ENCODE results near the gene RETREG1.

The RETREG1 gene

DNA sequence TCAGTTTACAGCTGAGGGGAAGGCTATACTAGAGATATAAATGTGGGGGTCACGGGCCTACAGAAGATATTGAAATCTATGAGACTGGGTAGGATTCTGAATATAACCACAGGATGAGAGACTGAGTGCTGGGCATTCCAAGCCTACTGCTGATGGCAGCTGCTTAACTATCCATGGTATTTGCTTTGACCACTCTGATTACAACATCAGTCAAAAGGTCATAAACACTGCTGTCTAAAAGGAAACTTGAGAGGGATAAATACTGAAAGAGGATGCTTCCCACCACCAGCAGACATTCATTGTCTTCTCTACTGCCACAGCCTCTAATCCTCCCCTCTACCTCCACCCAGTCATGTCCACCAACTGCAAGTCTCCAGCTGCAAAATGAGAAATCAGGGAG is 155.0 kb downstream of the RETREG1 start:
- DNase-seq (ENCODE audit: low read depth): peak; percentile 80
- H3K4me3 ChIP-seq (ENCODE audit: control insufficient read depth, low read depth, low read length): no peak overlapping the region
- TF ChIP-seq, protein P1, sequence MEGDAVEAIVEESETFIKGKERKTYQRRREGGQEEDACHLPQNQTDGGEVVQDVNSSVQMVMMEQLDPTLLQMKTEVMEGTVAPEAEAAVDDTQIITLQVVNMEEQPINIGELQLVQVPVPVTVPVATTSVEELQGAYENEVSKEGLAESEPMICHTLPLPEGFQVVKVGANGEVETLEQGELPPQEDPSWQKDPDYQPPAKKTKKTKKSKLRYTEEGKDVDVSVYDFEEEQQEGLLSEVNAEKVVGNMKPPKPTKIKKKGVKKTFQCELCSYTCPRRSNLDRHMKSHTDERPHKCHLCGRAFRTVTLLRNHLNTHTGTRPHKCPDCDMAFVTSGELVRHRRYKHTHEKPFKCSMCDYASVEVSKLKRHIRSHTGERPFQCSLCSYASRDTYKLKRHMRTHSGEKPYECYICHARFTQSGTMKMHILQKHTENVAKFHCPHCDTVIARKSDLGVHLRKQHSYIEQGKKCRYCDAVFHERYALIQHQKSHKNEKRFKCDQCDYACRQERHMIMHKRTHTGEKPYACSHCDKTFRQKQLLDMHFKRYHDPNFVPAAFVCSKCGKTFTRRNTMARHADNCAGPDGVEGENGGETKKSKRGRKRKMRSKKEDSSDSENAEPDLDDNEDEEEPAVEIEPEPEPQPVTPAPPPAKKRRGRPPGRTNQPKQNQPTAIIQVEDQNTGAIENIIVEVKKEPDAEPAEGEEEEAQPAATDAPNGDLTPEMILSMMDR (IDR thresholded peaks at IDR 0.05; ENCODE audit: control insufficient read depth, insufficient read depth, low read depth, low read length, missing control alignments): no peak

DNA sequence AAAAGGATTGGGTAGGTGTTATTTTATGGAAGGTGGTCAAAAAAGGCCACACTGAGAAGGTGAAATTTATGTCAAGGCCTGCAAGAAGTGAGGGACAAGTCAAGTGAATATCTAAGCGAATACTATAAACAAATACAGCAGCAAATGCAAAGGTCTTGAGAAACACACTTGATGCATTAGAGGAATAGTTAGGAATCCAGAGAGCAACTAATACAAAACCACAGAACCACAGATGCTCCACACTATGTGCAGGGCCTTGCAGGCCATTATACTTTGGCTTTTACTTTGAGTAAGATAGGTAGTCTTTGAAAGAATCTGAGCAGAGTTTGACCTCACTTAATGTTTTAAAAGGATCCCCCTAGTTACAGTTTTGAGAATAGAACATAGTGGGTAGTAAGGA is 155.8 kb downstream of the RETREG1 start:
- TF ChIP-seq, protein P1 (IDR thresholded peaks at IDR 0.05; ENCODE audit: control insufficient read depth, insufficient read depth, low read depth, low read length, missing control alignments): no peak
- no peak overlapping the region for H3K4me3 ChIP-seq (ENCODE audit: control insufficient read depth, low read depth, low read length)
- DNase-seq (ENCODE audit: low read depth): no peak

- no peak overlapping the region for H3K4me3 ChIP-seq (ENCODE audit: control insufficient read depth, low read depth, low read length)
- DNase-seq (ENCODE audit: low read depth): no peak
- TF ChIP-seq, protein P1 (IDR thresholded peaks at IDR 0.05; ENCODE audit: control insufficient read depth, insufficient read depth, low read depth, low read length, missing control alignments): no peak
Observed at GRCh38 chr5:16459451-16459850, 157.3 kb downstream of the RETREG1 start.

DNA sequence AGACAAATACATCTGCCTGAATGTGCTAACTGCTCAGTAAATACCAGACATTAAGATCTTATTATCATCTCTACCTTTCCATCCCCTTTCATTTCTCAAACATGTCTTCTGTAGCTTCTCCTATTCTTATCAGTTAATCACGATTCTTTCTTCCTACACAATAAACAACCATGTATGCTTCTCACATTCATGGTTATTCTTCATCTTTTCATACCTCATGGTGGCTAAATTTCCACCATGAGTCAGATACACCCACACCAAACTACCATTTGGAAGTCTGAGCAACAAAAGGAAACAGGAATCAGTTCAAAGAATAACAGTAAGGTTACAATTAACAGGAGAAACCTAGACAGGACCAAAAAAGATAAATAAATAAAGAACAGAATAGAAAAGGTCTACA is 158.9 kb downstream of the RETREG1 start:
- DNase-seq (ENCODE audit: low read depth): no peak
- TF ChIP-seq, protein P1 (IDR thresholded peaks at IDR 0.05; ENCODE audit: control insufficient read depth, insufficient read depth, low read depth, low read length, missing control alignments): no peak
- H3K4me3 ChIP-seq (ENCODE audit: control insufficient read depth, low read depth, low read length): no peak overlapping the region

GRCh38 chr5:16457451-16457850 is 159.3 kb downstream of the RETREG1 start:
- no peak overlapping the region for H3K4me3 ChIP-seq (ENCODE audit: control insufficient read depth, low read depth, low read length)
- TF ChIP-seq, protein P1 (IDR thresholded peaks at IDR 0.05; ENCODE audit: control insufficient read depth, insufficient read depth, low read depth, low read length, missing control alignments): no peak
- no peak for DNase-seq (ENCODE audit: low read depth)

DNA sequence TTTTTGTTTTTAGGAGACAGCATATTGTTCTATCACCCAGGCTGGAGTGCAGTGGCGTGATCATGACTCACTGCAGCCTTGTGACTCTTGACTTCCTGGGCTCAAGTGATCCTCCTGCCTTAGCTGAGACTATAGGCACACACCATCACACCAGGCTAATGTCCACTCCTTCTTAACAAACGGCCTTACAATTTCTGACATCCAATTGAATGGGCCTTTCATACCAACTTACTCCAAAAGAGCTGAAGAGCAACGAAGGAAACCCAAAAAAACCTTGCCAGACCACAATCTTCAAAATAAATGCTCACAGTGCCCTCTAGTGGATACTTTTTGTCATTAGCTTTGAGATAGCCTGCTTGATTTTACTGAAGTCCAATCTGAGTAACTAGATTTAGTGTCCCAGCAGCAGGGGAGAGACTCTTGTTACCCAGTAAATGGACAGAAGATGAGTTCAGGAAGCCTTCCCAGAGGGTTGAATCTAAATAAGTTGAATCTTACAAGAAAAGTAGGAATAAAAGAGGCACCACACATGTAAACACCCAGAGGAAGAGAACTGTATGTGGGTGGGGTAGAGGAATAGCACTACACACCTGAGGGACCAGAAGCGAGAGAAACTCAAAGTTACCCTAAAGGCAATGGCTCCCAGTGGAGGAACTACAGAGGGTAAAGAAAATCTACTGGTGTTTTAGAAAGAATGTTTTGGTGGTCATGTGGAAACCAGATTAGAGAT is 160.5 kb downstream of the RETREG1 start:
- DNase-seq (ENCODE audit: low read depth): peak; percentile 34
- TF ChIP-seq, protein P1 (IDR thresholded peaks at IDR 0.05; ENCODE audit: control insufficient read depth, insufficient read depth, low read depth, low read length, missing control alignments): peak; percentile 58
- H3K4me3 ChIP-seq (ENCODE audit: control insufficient read depth, low read depth, low read length): no peak overlapping the region
